Measurements from ENCODE around the gene ZNF423.

ZNF423 gene

DNA sequence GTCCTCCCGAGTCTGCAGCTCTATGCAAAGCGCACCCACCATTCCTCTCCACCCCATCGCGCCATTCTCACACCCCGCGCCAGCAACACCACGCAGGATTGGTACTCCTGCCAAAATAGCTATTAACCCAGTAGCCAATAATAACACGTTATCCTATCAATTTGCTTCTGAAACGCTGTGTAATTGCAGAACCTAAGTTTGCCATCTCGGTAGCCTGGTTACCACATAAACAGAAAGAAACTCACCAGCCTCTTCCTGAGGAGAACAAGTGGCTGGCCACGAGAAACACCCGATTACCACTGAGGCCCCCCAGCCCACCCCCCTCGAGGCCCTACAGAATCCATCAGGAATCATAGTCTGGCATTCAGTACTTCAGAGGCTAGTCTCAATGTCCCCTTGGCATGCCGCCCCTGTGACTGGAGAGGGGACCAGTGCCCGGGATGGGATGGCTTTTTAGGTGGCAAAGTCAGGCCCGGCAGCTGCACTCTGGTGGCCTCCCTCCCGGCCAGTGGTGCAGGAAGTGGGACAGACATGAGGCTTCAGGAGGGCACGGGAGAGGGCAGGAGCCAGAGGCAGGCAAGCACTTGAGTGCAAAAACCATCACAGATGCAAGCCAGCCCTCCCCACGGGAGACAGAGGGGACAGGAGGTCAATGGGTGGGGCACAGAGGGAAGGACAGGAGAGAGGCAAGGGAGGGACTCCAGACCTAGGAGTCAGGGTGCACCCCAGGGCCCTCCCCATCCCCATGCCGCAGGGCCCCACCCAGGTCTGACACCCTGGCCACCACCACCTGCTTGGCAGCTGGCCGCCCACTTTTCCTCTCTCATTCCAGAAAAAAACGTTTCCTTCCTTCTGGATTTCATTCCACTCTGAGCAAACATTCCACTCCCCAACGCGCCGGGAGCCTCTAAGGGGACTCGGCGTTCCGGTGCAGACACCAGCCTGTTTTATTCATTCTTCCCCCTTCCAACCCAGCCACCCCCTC is 192.5 kb downstream of the ZNF423 start:
- no peak for DNase-seq (ENCODE audit: low read depth)

DNA sequence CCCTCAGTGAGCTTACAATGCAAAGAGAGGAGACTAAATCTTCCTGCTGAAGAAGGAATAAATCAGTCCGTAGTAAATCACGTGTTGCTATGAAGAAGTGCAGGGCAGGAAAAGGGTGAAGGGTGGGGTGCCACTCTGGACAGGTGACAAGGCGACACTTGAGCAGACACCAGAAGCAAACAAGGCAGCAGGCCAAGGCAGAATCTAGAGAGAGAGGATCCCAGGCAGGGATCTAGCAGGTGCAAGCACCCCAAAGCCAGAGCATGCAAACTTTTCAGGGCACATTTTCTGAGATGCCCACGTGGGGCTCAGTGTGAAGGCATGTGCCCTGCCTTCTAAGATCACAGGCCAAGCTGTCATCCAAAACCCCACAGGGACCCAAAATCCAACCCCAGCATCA is 193.3 kb downstream of the ZNF423 start:
- no peak for DNase-seq (ENCODE audit: low read depth)

DNA sequence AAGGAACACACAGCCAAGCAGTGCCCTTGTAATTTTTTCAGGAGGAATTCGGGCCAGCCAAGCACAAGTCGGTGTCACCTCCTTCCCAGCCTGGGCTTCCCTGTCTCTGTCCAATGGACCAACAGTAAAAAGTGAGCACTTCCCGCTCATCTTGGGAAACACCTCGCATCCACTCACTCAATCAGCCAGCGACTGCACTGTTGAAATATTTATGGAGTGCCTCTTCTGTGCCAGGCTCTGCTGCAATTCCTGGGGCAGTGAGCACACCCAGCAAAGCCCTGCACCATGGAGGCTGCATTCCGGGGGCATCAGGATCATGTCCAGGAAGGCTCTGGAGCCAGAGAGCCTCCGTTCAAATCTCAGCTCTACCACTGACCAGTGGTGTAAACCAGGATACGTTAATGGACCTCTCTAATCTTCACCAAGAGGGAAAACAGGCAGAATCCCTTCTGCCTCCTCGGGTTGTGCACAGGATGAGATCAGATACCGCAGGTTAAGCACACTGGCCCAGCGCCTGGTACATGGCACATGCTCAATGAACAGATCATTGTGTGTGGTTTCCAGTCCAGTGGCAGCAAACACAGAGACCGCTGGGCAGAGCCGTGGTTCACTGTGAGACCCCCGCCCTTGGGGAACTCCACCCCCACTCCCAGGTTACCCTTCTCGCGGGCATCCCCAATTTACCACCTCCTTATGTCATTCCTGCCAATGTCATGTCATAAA is 194.3 kb downstream of the ZNF423 start:
- no peak for DNase-seq (ENCODE audit: low read depth)

DNA sequence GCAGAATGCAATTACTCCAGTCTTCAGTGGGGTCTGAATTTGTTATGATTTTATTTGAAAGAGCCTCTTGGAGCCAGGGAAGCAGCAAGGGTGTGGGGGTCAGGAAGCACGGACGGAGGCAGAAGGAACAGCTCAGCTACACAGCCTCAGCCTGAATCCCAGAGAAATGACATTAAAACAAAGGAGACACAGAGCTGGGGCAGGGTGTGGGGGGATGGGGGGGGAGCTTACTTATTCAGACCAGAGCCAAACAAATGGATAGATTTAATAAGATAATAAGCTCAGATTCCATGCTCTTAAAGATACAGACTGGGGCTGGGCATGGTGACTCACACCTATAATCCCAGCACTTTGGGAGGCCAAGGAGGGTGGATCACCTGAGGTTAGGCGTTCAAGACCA is 195.3 kb downstream of the ZNF423 start:
- DNase-seq (ENCODE audit: low read depth): no peak

DNA sequence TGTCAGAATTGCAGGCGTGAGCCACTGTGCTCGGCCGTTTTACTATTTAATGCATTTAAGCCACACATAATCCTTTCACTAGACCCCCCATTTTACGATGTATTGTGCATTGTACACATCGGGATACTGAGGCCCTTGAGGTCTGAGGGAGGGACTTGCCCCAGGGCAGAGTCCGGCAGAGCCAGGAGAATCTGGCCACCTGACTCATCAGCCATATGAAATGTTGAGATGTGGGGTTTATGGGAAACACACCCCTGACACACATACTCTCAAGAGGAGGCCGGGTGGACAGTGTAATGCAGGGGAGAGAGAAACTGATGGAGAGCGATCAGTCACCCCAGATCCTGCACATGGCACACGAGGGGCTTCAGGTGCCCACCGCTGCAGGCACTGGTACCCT is 196.6 kb downstream of the ZNF423 start:
- DNase-seq (ENCODE audit: low read depth): no peak

DNA sequence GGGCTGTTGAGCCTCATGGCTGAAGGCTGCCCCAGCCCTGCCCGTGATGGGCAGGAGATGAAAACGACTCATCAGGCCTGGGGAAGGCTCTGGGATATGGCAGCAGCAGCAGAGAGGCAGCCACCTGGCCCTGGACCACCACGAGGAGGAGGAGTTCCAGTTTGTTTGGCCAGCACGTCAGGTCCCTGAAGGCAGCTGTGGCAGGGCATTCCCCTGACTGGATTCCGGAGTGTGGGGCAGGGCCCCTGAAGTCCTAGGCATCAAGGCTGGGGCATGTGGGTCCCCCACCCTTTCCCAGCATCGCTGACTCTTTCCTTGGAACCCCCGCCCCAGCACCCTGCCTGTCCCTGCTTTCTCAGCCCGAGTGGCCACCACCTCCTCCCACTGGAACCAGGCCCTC is 197.4 kb downstream of the ZNF423 start:
- DNase-seq (ENCODE audit: low read depth): no peak

DNA sequence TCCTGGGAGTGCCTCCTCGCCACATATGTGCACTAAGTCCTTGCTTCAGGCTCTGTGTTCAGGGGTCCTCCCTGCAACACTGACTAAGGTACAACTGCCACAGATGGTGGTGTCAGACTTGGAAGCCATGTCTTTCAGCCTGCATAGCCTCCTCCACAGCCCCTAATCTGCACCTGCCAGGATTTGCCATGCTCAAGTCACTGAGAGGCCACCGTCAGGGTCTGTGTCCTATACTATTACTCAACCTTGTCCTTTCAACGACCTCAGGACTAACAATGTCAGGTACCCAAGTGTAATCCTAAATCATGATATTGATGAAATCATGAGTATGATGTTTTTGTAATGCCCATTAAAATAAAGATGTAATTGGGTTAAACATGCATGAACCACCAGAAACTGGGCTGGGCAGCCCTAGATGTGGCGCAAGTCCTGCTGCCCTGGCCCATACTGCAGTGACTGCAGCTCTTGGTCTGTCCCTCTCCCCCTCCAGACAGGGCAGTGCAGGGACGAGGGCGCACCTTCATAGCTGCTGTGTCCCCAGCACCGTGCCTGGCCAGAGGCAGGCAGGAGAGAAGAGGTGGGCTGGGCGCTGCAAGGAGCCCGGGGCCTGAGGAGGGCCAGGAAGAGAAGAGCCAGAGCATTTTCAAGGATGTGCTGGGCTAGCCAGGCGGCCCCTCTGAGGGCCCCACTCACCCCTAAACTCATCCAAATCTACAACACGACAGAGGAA is 198.0 kb downstream of the ZNF423 start:
- DNase-seq (ENCODE audit: low read depth): no peak

DNA sequence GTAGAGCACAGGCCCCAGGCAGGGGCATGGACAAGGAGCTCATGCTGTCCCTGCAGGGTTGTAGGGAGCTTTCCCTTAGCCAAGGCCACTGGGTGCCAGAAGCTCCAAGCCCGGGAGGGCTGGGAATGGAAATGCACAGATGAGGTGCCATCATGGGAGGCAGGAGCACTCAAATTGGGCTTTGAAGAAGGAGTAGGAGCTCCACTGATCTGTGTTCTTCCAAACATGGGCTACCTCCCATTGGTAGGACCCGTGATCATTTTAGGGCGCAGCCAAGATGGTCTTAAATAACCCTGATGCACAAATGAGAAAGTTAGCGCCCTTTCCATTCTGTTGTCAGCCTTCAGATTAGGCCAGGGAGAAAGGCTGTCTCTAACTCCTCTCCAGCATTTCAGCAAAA is 201.5 kb downstream of the ZNF423 start:
- no peak for DNase-seq (ENCODE audit: low read depth)

DNA sequence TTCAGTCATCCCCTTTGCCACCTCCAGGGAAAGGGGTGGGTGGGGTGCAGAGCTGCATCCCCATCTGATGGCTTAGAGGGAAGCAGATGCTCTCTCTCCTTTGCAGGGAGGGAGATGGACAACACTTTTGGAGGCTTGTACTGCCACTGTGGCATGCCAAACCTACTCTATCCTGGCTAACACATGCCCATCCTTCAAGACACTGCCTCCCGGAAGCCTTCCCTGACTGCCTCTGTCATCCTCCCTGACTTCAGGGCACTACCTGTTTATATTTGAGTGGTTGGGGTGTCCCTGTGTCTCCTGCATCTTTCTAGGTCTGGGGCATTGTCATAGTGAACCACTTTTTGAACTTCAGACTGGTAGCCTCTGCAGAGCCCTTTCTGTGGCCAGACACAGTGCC is 202.3 kb downstream of the ZNF423 start:
- no peak for DNase-seq (ENCODE audit: low read depth)

DNA sequence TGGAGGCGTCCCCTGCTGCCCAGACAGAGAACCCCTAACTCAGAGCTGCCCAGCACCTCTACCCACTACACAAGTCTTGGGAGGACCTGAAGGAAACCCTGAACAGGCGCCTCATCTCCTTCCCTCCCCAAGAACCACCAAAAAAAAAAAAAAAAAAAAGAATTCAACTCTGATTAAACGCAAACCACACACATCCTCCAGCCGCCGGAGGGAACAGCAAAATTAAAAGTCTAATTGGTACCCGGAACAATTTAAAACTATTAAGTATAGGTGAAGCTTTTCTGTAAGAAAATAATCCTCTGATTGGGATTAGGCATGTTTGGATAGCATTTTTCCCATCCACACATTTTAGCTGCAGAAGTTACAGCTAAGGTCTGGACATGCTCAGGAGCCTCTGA is 202.7 kb downstream of the ZNF423 start:
- DNase-seq (ENCODE audit: low read depth): no peak

DNA sequence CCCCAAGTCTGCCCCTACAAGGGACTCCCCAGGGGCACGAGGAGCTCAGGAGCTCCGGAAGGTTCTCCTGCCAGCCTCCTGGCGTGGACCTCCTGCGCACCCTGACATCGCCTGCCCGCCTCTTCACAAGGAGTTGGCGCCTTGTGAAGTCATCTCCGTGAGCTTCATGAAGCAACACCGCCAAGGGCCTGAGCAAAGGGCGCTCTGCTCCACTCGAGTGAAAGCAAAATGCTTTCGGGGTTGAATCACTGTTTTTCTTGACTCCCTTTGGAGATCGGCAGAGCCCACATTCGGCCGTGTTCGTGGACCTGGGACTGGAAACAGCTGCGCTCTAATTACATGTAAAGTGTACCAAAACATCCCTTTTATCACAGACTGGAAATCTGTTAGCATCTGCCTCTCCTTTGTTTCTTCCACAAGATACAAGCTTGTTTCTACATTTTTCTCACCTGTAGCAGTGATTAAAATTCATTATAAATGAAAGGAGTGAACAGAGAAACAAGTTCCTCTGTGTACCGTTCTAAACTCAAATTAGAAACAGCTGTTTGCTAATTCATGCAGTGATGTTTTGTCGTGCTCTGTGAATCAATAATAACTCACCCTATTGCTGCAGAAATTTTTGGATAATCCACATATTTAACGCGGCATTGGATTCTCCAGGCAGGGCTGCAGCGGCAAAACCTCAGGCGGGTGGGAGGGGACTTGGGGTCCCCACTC is 203.3 kb downstream of the ZNF423 start:
- no peak for DNase-seq (ENCODE audit: low read depth)

DNA sequence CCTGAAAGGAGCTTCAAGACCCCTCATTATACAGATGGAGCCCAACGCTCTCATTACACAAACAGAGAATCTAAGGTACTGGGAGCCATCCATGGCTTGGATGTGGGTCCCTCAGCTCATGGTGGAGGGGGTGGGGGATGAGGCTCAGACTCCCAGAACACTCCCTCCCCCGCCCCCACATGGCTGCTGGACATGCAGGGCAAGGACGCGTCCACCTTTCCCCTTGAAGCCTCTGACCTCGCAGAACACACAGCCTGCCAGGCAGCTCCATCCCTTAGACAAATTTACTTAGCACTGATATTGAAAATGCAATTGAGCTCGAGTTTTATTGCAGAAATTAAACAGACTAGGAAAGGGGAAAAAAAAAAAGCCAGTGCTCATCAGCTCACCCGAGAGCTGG is 203.9 kb downstream of the ZNF423 start:
- DNase-seq (ENCODE audit: low read depth): no peak

DNA sequence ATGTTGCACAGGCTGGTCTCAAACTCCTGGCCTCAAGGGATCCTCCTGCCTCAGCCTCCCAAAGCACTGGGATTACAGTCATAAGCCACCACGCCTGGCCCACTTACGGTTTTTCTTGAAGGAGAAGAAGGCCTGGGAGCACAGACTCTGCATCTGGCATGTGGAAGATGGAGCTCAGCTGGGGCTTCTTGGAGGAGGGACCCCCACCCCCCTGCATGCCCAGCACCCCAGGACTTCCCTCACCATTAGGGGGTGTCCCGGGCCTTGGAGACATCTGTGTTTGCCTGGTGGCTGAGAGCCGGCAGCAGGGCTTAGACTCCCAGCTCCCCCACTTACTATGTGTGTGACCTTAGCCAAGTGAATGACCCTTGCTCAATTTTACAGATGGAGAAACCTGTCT is 204.7 kb downstream of the ZNF423 start:
- no peak for DNase-seq (ENCODE audit: low read depth)

DNA sequence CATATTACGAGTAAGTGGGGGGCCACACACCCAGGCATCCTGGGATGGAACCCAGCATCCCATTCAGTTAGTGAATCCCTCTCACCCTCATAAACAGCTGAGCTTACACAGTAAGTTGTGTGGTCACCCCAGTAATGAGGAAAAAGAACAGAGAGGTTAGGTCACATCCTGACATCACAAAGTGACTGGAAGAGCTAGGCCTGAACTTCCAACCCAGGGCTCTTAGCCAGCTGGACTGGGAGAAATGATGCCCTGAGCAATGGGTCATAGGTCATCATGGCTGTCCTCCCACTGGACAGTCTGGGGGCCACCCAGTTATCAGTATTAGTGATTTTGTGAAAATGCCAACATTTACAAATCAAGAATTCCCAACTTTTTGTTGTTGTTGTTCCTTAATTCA is 205.3 kb downstream of the ZNF423 start:
- no peak for DNase-seq (ENCODE audit: low read depth)

DNA sequence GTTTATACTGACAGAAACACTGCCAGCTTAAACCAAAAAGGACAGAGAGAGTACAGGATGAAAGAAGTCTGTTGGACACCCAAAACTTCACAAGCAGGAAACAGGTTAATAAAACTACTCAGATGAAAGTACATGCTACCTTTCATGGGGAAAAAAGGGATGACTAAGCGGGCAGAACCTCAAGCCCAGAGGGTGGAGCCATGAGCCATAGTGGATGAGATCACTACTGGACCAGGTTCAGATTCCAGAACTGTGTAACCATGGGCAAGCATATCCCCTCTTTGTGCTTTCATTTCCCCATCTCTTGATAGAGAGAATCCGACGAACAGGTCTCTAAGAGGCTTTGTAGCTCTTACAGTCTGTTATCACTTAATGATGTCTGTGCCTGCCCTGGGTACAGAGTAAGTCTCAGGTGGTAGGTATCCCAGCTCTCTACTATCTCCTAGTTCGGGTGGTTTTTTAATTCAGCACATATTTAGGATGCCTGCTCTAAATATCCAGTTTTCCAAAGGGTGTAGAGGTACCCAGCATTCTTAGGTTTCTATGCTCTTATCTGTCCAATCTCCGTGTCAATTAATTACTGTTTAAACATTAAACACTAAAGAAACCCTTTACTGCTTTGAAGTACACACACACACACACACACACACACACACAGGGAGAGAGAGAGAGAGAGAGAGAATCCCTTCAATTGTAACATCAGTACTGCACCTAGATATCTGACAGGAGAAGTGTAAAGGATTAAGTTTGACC is 206.7 kb downstream of the ZNF423 start:
- no peak for DNase-seq (ENCODE audit: low read depth)

DNA sequence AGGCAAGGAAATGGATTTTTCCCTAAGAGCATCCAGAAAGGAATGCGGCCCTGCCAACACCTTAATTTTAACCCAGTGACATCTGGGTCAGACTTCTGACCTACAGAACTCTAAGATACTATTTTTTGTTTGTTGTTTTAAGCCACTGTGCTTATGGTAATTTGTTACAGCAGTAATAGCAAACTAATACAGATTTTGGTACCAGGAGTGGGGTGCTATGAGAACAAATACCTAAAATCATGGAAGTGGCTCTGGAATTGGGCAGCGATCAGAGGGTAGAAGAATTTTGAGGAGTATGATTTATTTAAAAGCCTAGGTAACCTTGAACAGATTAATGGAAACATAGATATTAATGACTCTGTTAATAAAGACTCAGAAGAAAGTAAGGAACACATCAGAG is 208.2 kb downstream of the ZNF423 start:
- no peak for DNase-seq (ENCODE audit: low read depth)

DNA sequence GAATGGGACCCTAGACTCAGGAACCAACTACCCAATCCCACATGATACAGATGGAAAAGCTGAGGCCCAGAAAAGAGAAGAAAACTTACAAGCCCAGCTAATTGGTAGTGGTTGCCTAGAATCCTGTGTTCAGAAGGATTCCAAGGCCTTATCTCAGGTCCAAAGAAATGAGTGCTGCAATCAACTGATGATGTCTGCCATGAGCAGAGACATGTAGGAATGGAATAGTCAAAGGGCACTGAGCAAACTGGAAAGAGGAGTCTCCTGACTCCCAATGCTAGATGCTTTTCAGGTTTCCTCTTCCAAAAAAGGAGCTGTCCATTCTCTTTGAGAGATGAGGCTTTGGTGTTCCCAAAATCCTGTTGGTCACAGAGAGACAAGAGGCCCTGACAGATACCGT is 210.6 kb downstream of the ZNF423 start:
- no peak for DNase-seq (ENCODE audit: low read depth)

DNA sequence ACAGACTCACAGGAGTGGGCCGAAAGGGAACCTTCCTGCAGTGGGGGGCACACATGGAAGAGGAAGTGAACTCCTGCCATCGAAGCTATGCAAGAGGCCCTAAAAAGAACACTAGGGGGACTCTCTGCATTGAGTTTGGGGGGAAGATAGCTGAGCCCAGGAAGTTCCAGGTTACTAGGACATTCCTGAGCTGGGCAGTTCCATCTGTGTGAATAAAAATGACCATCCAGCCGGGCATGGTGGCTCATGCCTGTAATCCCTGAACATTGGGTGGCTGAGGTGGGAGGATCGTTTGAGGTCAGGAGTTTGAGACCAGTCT is 211.8 kb downstream of the ZNF423 start:
- DNase-seq (ENCODE audit: low read depth): no peak

DNA sequence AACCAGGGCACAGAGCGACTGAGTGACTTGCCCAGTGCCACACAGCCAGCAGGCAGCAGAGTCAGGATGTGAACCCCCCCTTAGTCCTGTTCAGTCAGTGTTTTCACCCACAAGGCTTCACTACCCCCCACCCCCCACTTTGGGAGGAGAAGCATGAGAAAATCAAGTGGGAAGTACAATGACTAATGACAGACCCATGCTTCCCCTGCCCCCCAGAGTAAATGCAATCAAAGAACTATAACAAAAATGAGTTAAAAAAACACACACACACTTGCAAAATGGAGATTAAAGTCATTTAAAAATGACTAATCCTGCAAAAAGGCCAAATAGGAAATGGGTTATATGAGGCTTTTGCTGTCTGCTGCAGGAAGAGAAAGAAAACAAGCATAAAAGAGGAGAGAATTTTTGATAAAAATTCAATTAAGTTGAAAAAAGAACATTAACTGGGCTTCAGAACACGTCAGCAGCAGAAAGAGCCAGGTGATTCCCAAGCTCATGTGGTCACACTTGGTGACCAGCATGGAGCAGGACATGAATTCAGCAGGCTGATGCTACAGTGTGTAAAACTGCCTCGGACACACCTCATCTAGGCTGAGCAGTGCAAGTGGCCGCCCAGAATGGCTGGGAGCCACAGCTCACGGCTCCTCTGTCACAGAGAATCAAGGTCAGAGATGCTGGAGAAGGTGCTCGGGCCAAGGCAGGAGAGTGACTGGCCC is 212.3 kb downstream of the ZNF423 start:
- DNase-seq (ENCODE audit: low read depth): no peak

DNA sequence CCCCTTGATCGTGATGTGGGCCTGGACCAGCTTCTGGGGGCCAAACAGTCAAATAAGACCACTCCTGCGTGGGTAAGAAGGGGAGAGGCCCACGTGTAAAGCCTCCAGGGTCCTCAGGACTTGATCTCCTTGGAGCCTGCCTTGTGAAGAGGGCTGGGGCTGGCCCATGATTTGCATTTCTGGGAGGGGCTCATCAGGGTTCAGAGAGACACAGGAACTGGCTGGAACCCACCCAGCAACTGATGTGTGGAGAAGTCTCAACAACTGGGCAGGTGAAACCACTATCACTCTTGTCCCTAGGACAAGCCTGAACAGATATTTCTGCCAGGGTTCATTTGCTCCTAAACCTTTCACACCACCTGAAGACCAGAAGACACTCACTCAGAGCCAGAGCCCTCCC is 214.7 kb downstream of the ZNF423 start:
- DNase-seq (ENCODE audit: low read depth): no peak

DNA sequence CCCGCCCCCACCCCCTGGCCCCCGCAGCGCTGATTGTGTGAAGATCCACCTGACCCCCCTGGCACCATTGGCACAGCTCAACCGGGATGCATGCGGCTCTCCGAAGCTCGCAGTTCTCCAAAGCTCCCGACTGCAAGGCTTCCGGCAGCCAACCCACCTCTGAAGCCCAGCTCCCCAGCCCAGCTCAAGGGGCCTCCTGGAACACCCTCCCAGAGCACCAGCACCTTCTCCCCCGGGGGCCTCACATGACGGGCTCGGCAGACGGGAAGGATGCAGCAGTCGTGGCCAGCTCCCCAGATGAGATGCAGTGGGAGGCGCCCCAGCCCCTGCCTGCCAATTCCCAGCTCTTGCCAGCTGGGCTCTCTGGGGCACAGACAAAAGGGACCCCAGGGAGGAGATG is 215.3 kb downstream of the ZNF423 start:
- DNase-seq (ENCODE audit: low read depth): no peak
